Progenitor cell of endocrine pancreas (in vitro differentiated cells): ENCODE results near the gene HAS3. TPM values are rescaled to one million over a fixed set of nuclear protein-coding genes. Genes with fewer than 3 reads are reported as not detected.
"Not testable (repeated sequence)": the region's sequence is repeated elsewhere in the genome, so short reads cannot be mapped to it uniquely, and the experiment has no call there.

Source experiments
- DNase-seq: peaks from one replicate; pipeline ENCODE4 v3.0.0; 2021; ENCODE audit warnings: low spot score; ENCODE audit not compliant: unreplicated experiment
- H3K27ac Mint-ChIP-seq: 2 replicates; pipeline ENCODE4 v1.8.0; 2021; ENCODE audit warnings: mild to moderate bottlenecking, moderate library complexity, mixed read lengths
- H3K27me3 Mint-ChIP-seq: 2 replicates; pipeline ENCODE4 v1.8.0; 2021; ENCODE audit warnings: mixed read lengths
- H3K36me3 Mint-ChIP-seq: 2 replicates; pipeline ENCODE4 v1.8.0; 2022; ENCODE audit warnings: mixed read lengths; ENCODE audit not compliant: insufficient read depth
- H3K4me1 Mint-ChIP-seq: 2 replicates; pipeline ENCODE4 v1.8.0; 2021; ENCODE audit warnings: low read depth, mixed read lengths
- H3K4me3 Mint-ChIP-seq: 2 replicates; pipeline ENCODE4 v1.8.0; 2021; ENCODE audit warnings: low read depth, mild to moderate bottlenecking, moderate library complexity, mixed read lengths
- H3K9me3 Mint-ChIP-seq: 2 replicates; pipeline ENCODE4 v1.8.0; 2021; ENCODE audit warnings: low read depth, mixed read lengths
- total RNA-seq: library from RNA; stranded (reverse); gene quantifications from 2 replicates; pipeline ENCODE4 v1.2.1, GENCODE V29; 2021
- TF ChIP-seq, protein P1 (sequence below): fragments of 200-600 bp; sonication (generic); IDR thresholded peaks from one replicate; pipeline ENCODE4 v1.5.0; 2021; ENCODE audit warnings: antibody characterized with exemption, mild to moderate bottlenecking; ENCODE audit not compliant: unreplicated experiment

HAS3 gene
- total RNA-seq, 1 donor from 2014 or later, result 1.1 TPM

DNA sequence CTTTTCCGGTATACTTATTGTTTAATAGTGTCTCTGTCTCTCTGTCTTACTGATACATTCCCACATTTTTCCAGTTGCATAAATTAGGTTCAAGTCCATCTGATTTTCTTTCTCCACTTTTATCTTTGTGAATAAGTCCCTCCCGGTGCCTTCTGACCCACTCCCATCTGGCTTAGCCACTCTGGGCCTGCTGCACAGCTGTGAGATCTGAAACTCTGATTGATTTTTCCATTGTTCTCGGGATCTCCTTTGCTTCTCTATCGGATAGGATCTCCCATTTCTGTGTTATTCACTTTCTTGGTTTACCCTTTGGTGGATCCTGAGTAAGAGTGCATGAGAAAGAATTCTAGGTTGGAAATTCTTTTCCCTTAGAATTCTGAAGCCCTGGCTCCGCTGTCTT is 35.6 kb downstream of the HAS3 start:
- peak overlapping the region; percentile 81 for H3K27ac Mint-ChIP-seq
- no peak for DNase-seq
- H3K27me3 Mint-ChIP-seq, result no peaks in the 10 kb centered on the region
- H3K4me1 Mint-ChIP-seq, result peaks cover 5% of the 10 kb centered on the region
- H3K4me3 Mint-ChIP-seq, result no peak overlapping the region
- H3K36me3 Mint-ChIP-seq, result peaks cover 37% of the 10 kb centered on the region
- H3K9me3 Mint-ChIP-seq, result no peaks in the 10 kb centered on the region
- TF ChIP-seq, protein P1, sequence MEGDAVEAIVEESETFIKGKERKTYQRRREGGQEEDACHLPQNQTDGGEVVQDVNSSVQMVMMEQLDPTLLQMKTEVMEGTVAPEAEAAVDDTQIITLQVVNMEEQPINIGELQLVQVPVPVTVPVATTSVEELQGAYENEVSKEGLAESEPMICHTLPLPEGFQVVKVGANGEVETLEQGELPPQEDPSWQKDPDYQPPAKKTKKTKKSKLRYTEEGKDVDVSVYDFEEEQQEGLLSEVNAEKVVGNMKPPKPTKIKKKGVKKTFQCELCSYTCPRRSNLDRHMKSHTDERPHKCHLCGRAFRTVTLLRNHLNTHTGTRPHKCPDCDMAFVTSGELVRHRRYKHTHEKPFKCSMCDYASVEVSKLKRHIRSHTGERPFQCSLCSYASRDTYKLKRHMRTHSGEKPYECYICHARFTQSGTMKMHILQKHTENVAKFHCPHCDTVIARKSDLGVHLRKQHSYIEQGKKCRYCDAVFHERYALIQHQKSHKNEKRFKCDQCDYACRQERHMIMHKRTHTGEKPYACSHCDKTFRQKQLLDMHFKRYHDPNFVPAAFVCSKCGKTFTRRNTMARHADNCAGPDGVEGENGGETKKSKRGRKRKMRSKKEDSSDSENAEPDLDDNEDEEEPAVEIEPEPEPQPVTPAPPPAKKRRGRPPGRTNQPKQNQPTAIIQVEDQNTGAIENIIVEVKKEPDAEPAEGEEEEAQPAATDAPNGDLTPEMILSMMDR, result no peak

DNA sequence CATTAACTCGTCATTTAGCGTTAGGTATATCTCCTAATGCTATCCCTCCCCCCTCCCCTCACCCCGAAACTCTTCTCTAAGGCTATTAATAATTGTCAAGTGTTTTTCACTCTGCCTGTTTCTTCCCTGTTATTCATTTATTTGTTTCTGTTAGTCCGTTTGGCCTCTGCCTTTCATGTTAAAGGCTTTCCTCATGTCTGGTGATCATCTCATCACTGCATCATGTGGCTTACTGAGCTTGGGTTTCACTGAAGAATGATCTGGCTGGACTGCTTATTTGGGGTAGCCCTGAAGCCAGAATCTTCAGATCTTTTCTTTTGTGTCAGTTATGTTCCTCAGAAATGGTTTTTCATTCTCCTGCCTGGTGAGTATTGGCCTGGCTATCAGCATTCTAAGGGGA is 36.5 kb downstream of the HAS3 start:
- H3K27ac Mint-ChIP-seq, result peak overlapping the region; percentile 66
- no peaks in the 10 kb centered on the region for H3K27me3 Mint-ChIP-seq
- peaks cover 39% of the 10 kb centered on the region for H3K36me3 Mint-ChIP-seq
- no peak overlapping the region for H3K4me3 Mint-ChIP-seq
- TF ChIP-seq, protein P1, result no peak
- H3K4me1 Mint-ChIP-seq, result peaks cover 5% of the 10 kb centered on the region
- no peaks in the 10 kb centered on the region for H3K9me3 Mint-ChIP-seq
- no peak for DNase-seq

DNA sequence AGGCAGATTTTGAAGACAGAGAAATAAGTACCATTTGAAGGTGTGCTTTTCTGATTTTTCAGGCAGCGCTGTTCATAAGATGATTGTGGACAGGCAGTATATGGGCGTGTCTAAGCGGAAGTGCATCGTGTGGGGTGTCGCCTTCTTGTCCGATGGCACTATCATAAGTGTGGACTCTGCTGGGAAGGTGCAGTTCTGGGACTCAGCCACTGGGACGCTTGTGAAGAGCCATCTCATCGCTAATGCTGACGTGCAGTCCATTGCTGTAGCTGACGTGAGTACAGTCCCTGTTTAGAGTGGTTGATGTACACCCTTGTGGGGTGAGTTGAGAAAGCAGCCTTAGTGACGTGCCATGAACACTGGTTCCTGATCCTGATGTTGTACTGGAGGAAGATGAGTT is 37.7 kb downstream of the HAS3 start:
- no peak overlapping the region for H3K4me3 Mint-ChIP-seq
- TF ChIP-seq, protein P1, result no peak
- H3K36me3 Mint-ChIP-seq, result peaks cover 37% of the 10 kb centered on the region
- H3K4me1 Mint-ChIP-seq, result peaks cover 5% of the 10 kb centered on the region
- H3K27ac Mint-ChIP-seq, result no peak overlapping the region
- H3K27me3 Mint-ChIP-seq, result no peaks in the 10 kb centered on the region
- DNase-seq, result no peak
- H3K9me3 Mint-ChIP-seq, result no peaks in the 10 kb centered on the region

DNA sequence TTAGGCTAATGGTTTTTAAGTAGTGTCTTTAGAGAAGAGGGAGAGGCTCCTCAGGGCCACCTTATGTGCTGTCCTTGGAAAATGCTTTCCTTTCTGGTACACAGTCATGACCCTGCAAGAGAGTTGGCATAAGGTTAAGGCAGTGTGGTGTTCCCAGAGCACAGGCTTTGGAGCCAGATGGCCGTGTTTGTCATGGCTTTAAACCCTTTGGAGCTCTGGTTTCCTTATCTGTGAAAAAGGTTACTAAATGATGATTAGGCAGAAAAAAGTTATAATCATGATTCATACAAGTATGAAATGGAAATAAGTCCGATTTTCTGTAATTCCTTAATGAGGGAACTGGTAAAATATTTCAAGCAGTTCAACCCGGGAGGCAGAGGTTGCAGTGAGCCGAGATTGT is 40.2 kb downstream of the HAS3 start:
- Mint-ChIP-seq H3K4me1 (peaks cover 5% of the 10 kb centered on the region), H3K4me3 (no peak overlapping the region), H3K27ac (no peak overlapping the region), H3K27me3 (no peaks in the 10 kb centered on the region), H3K9me3 (no peaks in the 10 kb centered on the region), H3K36me3 (peaks cover 33% of the 10 kb centered on the region)
- TF ChIP-seq, protein P1, result no peak
- no peak for DNase-seq

DNA sequence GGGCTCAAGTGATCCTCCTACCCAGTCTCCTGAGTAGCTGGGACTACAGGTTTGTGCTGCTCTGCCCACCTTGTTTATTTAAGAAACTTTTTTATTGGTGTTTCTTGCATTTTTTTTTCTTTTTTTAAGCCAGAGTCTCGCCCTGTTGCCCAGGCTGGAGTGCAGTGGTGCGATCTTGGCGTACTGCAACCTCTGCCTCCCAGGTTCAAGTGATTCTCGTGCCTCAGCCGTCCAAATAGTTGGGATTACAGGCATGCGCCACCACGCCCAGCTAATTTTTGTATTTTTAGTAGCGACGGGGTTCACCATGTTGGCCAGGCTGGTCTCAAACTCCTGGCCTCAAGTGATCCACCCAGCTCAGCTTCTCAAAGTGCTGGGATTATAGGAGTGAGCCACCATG is 44.2 kb downstream of the HAS3 start:
- H3K27me3 Mint-ChIP-seq, H3K4me1 Mint-ChIP-seq, H3K9me3 Mint-ChIP-seq, H3K4me3 Mint-ChIP-seq, DNase-seq, H3K27ac Mint-ChIP-seq: not testable (repeated sequence)
- H3K36me3 Mint-ChIP-seq, result peaks cover 27% of the 10 kb centered on the region

DNA sequence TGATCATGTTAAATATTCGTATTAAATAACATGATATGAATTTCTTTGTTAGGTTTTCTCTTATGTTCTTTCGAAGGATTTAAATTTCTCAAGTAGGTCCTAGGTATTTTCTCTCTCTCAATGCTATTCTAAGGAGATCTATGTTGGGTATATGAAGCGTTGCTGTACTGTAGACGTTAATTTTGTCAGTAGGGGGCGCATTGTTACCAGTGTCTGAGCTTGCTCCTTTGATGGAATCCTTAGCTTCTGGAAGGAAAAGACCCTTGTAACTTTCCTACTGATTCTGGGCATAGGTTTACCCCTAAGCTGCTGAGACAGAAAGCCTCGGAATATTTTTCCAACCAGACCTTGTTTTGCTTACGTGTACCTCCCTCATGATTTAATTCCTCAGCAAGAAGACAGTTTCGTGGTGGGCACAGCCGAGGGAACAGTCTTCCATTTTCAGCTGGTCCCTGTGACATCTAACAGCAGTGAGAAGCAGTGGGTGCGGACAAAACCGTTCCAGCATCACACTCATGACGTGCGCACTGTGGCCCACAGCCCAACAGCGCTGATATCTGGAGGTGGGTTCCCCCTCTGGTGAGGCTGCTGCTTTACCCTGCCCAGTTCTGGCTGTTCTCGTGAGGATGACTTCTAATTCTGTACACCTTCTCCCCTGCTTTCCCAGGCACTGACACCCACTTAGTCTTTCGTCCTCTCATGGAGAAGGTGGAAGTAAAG is 44.9 kb downstream of the HAS3 start:
- TF ChIP-seq, protein P1, result peak; percentile 79
- no peak overlapping the region for H3K4me3 Mint-ChIP-seq
- H3K9me3 Mint-ChIP-seq, result no peaks in the 10 kb centered on the region
- DNase-seq, result peak; percentile 37
- peak overlapping the region; percentile 29 for H3K27ac Mint-ChIP-seq
- H3K4me1 Mint-ChIP-seq, result no peaks in the 10 kb centered on the region
- H3K27me3 Mint-ChIP-seq, result no peaks in the 10 kb centered on the region
- H3K36me3 Mint-ChIP-seq, result peaks cover 28% of the 10 kb centered on the region
